ENCODE results near the gene OSMR.

The OSMR gene

GRCh38 chr5:38816083-38817030, 29.5 kb upstream of the OSMR start:
- Mint-ChIP-seq H3K36me3 (ENCODE audit: low read depth) (no peaks in the 10 kb centered on the region), H3K9me3 (peaks cover 3% of the 10 kb centered on the region), H3K4me3 (no peak overlapping the region), H3K27me3 (ENCODE audit: low read depth) (peaks cover 15% of the 10 kb centered on the region), H3K4me1 (ENCODE audit: low read depth) (peaks cover 6% of the 10 kb centered on the region), H3K27ac (no peak overlapping the region)
- DNase-seq (ENCODE audit: low spot score), result no peak

DNA sequence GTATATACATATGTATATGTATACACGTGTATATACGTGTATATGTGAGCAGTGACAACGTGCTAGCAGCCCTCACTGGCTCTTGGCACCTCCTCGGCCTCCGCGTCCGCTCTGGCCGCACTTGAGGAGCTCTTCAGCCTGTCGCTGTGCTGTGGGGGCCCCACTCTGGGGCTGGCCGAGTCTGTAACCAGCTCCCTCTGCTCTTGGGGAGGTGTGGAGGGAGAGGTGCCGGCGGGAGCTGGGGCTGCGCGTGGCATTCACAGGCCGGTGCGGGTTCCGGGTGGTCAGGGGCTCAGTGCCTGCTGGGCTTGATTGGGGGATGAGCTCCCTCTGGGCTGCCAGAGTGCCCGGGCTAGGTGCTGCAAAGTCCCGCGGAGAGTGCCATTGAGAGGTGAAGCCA, 24.1 kb upstream of the OSMR start:
- H3K4me3 Mint-ChIP-seq, result no peak overlapping the region
- peaks cover 4% of the 10 kb centered on the region for H3K4me1 Mint-ChIP-seq (ENCODE audit: low read depth)
- H3K9me3 Mint-ChIP-seq, result peaks cover 10% of the 10 kb centered on the region
- H3K27me3 Mint-ChIP-seq (ENCODE audit: low read depth), result peaks cover 3% of the 10 kb centered on the region
- H3K27ac Mint-ChIP-seq, result no peak overlapping the region
- no peaks in the 10 kb centered on the region for H3K36me3 Mint-ChIP-seq (ENCODE audit: low read depth)
- DNase-seq (ENCODE audit: low spot score), result no peak

DNA sequence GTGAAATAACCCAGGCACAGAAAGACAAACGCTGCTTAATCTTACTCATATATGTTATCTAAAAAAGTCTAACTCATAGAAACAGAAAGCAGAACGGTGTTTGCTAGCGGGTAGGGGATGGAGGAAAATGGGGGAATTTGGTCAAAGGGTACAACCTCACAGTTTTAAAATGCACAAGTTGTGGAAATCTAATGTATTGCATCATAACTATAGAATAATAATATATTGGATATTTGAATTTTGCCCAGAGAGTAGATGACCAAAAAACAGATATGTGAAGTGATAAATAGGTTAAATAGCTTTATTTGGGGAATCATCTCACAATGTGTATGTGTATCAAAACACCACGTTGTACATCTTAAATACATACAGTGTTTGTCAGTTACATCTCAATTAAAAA, 22.3 kb upstream of the OSMR start:
- Mint-ChIP-seq H3K27me3 (ENCODE audit: low read depth) (peaks cover 5% of the 10 kb centered on the region), H3K36me3 (ENCODE audit: low read depth) (no peaks in the 10 kb centered on the region), H3K9me3 (peaks cover 10% of the 10 kb centered on the region), H3K4me1 (ENCODE audit: low read depth) (peaks cover 12% of the 10 kb centered on the region), H3K27ac (no peak overlapping the region), H3K4me3 (no peak overlapping the region)
- no peak for DNase-seq (ENCODE audit: low spot score)

- H3K4me3 Mint-ChIP-seq, result no peak overlapping the region
- peaks cover 10% of the 10 kb centered on the region for H3K27me3 Mint-ChIP-seq (ENCODE audit: low read depth)
- no peak overlapping the region for H3K27ac Mint-ChIP-seq
- H3K4me1 Mint-ChIP-seq (ENCODE audit: low read depth), result peaks cover 15% of the 10 kb centered on the region
- H3K9me3 Mint-ChIP-seq, result peaks cover 10% of the 10 kb centered on the region
- DNase-seq (ENCODE audit: low spot score), result no peak
- H3K36me3 Mint-ChIP-seq (ENCODE audit: low read depth), result no peaks in the 10 kb centered on the region
Measured at GRCh38 chr5:38824821-38825220, 21.0 kb upstream of the OSMR start.

- Mint-ChIP-seq H3K4me1 (ENCODE audit: low read depth) (peaks cover 15% of the 10 kb centered on the region), H3K27me3 (ENCODE audit: low read depth) (peaks cover 11% of the 10 kb centered on the region), H3K4me3 (no peak overlapping the region), H3K27ac (no peak overlapping the region), H3K36me3 (ENCODE audit: low read depth) (no peaks in the 10 kb centered on the region), H3K9me3 (peaks cover 7% of the 10 kb centered on the region)
- DNase-seq (ENCODE audit: low spot score), result no peak
Measured at GRCh38 chr5:38825494-38825893, 20.3 kb upstream of the OSMR start.

- peaks cover 17% of the 10 kb centered on the region for H3K4me1 Mint-ChIP-seq (ENCODE audit: low read depth)
- H3K9me3 Mint-ChIP-seq, result peaks cover 3% of the 10 kb centered on the region
- no peaks in the 10 kb centered on the region for H3K36me3 Mint-ChIP-seq (ENCODE audit: low read depth)
- no peak overlapping the region for H3K4me3 Mint-ChIP-seq
- H3K27ac Mint-ChIP-seq, result no peak overlapping the region
- peaks cover 21% of the 10 kb centered on the region for H3K27me3 Mint-ChIP-seq (ENCODE audit: low read depth)
- DNase-seq (ENCODE audit: low spot score), result no peak
Measured at GRCh38 chr5:38827525-38827924, 18.3 kb upstream of the OSMR start.

- H3K27me3 Mint-ChIP-seq (ENCODE audit: low read depth), result peaks cover 24% of the 10 kb centered on the region
- no peaks in the 10 kb centered on the region for H3K36me3 Mint-ChIP-seq (ENCODE audit: low read depth)
- no peak overlapping the region for H3K4me3 Mint-ChIP-seq
- peaks cover 17% of the 10 kb centered on the region for H3K4me1 Mint-ChIP-seq (ENCODE audit: low read depth)
- no peaks in the 10 kb centered on the region for H3K9me3 Mint-ChIP-seq
- DNase-seq (ENCODE audit: low spot score), result no peak
- no peak overlapping the region for H3K27ac Mint-ChIP-seq
Measured at GRCh38 chr5:38830521-38831051, 15.2 kb upstream of the OSMR start.

DNA sequence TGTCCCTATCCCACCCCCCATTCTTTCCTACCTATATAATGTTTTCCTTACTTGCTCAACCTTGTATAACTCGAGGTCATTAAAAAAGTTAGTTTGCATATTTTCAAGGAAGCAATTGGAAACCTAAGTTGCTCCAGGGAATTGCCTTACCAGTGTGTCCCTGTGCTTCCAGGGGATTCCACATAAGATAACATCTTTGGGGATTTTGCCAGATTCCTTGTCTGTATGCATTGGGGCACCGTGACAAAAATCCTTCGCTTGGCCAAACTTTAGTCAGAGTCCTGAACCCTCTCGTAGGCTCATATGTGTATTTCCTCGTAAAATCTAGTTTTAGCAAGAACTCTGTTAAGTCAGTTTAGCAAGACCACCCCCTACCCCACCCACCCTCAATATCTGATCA, 14.7 kb upstream of the OSMR start:
- Mint-ChIP-seq H3K4me3 (no peak overlapping the region), H3K9me3 (no peaks in the 10 kb centered on the region), H3K27ac (no peak overlapping the region), H3K27me3 (ENCODE audit: low read depth) (peaks cover 27% of the 10 kb centered on the region), H3K4me1 (ENCODE audit: low read depth) (peaks cover 21% of the 10 kb centered on the region), H3K36me3 (ENCODE audit: low read depth) (no peaks in the 10 kb centered on the region)
- no peak for DNase-seq (ENCODE audit: low spot score)

- Mint-ChIP-seq H3K4me1 (ENCODE audit: low read depth) (peaks cover 19% of the 10 kb centered on the region), H3K4me3 (no peak overlapping the region), H3K36me3 (ENCODE audit: low read depth) (no peaks in the 10 kb centered on the region), H3K27me3 (ENCODE audit: low read depth) (peaks cover 29% of the 10 kb centered on the region), H3K9me3 (no peaks in the 10 kb centered on the region), H3K27ac (peak overlapping the region; percentile 40)
- DNase-seq (ENCODE audit: low spot score), result no peak
Measured at GRCh38 chr5:38831909-38832308, 13.9 kb upstream of the OSMR start.

GRCh38 chr5:38832810-38833209, 13.0 kb upstream of the OSMR start:
- Mint-ChIP-seq H3K4me3 (no peak overlapping the region), H3K9me3 (no peaks in the 10 kb centered on the region), H3K27ac (no peak overlapping the region), H3K27me3 (ENCODE audit: low read depth) (peaks cover 31% of the 10 kb centered on the region), H3K36me3 (ENCODE audit: low read depth) (no peaks in the 10 kb centered on the region), H3K4me1 (ENCODE audit: low read depth) (peaks cover 17% of the 10 kb centered on the region)
- no peak for DNase-seq (ENCODE audit: low spot score)

DNA sequence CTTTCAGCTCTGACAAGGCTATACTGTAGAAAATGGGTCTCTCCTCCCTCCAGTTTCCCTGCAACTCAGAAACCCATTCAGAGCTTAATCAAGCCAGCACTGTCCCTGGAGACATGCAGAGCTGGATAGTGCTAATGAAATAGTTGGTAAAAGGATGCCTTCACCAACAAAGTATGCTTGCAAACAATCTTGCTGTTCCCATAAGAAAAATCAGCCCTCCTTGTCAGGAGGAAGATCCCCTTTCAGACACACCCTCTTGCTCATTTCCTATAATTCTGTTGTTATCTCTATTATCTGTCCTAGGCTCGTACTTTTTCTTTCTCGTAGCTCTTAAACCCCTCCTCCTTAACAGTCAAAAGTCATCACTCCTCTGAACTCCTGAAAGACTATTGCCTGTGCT, 9.9 kb upstream of the OSMR start:
- Mint-ChIP-seq H3K27me3 (ENCODE audit: low read depth) (peaks cover 26% of the 10 kb centered on the region), H3K4me1 (ENCODE audit: low read depth) (peaks cover 7% of the 10 kb centered on the region), H3K9me3 (no peaks in the 10 kb centered on the region), H3K4me3 (no peak overlapping the region), H3K27ac (no peak overlapping the region), H3K36me3 (ENCODE audit: low read depth) (no peaks in the 10 kb centered on the region)
- DNase-seq (ENCODE audit: low spot score), result no peak

- Mint-ChIP-seq H3K27ac (no peak overlapping the region), H3K4me1 (ENCODE audit: low read depth) (peaks cover 5% of the 10 kb centered on the region), H3K36me3 (ENCODE audit: low read depth) (no peaks in the 10 kb centered on the region), H3K9me3 (no peaks in the 10 kb centered on the region), H3K4me3 (no peak overlapping the region), H3K27me3 (ENCODE audit: low read depth) (peaks cover 26% of the 10 kb centered on the region)
- no peak for DNase-seq (ENCODE audit: low spot score)
Measured at GRCh38 chr5:38837416-38837815, 8.4 kb upstream of the OSMR start.

- H3K9me3 Mint-ChIP-seq, result no peaks in the 10 kb centered on the region
- peaks cover 5% of the 10 kb centered on the region for H3K4me1 Mint-ChIP-seq (ENCODE audit: low read depth)
- H3K4me3 Mint-ChIP-seq, result no peak overlapping the region
- H3K27me3 Mint-ChIP-seq (ENCODE audit: low read depth), result peaks cover 31% of the 10 kb centered on the region
- no peak overlapping the region for H3K27ac Mint-ChIP-seq
- DNase-seq (ENCODE audit: low spot score), result no peak
- H3K36me3 Mint-ChIP-seq (ENCODE audit: low read depth), result no peaks in the 10 kb centered on the region
Measured at GRCh38 chr5:38837932-38838331, 7.9 kb upstream of the OSMR start.

GRCh38 chr5:38843665-38844064, 2.1 kb upstream of the OSMR start:
- Mint-ChIP-seq H3K27ac (no peak overlapping the region), H3K4me3 (no peak overlapping the region), H3K9me3 (no peaks in the 10 kb centered on the region), H3K4me1 (ENCODE audit: low read depth) (peaks cover 2% of the 10 kb centered on the region), H3K27me3 (ENCODE audit: low read depth) (peaks cover 59% of the 10 kb centered on the region), H3K36me3 (ENCODE audit: low read depth) (peaks cover 2% of the 10 kb centered on the region)
- DNase-seq (ENCODE audit: low spot score), result no peak
